G401.6 (cell line): ENCODE results near the gene NTPCR.
"Not testable (repeated sequence)": the region's sequence is repeated elsewhere in the genome, so short reads cannot be mapped to it uniquely, and the experiment has no call there.

ENCODE experiments used
- FAIRE-seq: peaks from 2 replicates; lab custom pipeline; 2012; peaks lifted over from hg19 to GRCh38; lab: Jason Lieb, UNC

Gene NTPCR

DNA sequence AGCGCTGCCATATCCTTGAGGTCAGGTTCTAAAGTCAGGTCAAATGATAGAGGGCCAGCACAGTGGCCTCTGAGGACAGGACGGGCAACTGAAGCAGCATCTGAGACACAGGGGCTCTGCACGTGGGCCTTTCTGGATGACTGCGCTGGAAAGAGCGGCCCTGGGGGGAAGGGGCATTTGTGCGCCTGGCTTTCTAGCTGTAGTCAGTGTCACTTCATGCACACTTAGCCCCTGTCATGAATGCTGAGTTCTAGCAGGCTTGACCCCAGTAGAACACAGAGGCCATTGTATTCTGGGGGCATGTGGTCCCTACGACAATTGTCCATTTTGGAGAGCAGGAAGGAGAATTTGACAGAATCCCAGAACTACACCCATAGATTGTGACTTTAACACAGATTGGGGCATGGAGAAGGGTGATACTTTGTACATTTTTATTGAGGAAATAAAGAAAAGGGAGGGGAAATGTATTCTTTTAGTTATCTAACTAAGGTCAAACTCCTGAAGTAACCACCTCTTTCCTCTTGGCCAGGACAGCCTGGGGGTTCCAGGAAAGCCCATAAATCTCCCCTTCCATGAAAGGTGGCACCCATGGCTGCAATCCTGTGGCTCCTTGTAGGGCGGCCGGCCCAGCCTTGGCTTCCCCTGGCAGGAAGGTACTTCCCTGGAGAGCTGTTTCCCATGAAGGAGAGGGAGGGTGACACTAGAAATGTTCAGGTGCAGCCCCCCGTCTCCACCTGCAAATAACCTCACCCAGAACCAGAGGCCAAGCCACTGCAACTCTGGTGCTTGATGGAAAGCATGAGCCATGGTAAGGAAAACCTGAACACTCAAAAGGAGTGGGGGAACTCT, 34.4 kb downstream of the NTPCR start:
- no peak for FAIRE-seq

- FAIRE-seq = no peak
These were observed 35.6 kb downstream of the NTPCR start for GRCh38 chr1:232985882-232986526.

- FAIRE-seq = no peak
These were observed 36.1 kb downstream of the NTPCR start for GRCh38 chr1:232986527-232986922.

GRCh38 chr1:232987046-232987773, 36.8 kb downstream of the NTPCR start:
- no peak for FAIRE-seq

DNA sequence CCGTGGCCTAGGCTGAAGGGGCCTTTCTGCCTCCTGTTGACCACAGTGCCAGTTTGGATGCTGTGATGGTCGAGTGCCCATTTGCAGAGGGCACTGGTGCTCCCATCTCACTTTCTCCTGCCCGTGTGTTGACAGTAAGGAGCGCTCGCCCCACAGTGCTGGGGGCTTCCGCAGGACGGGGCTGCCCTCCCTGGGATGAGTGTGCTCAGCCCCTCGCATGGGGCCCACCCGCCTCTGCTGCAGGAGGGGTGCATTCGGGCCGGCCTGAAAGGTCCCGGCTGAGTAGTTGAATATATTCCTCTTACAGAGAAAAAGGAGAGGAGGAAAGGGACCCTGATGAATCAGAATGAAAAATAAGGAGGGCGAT, 37.3 kb downstream of the NTPCR start:
- no peak for FAIRE-seq

GRCh38 chr1:232988572-232989040, 38.2 kb downstream of the NTPCR start:
- no peak for FAIRE-seq

- FAIRE-seq = no peak
These were observed 40.0 kb downstream of the NTPCR start for GRCh38 chr1:232990176-232991128.

DNA sequence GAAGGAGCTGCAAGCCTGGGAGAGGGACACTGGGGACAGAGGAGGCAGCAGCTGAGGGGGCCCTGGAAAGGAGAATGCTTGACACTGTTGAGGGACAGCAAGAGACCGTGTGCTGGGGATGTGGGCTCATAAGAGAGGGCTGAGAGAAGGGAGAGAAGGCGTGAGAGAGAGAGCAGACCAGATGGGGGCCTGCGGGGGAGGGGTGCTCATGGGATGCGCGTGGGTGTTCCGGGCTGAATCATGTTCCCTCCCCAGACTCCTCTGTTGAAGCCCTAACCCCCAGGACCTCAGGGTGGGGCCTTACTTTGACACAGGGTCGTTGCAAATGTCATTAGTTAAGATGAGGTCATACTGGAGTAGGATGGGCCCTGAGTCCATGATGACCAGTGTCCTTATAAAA, 40.8 kb downstream of the NTPCR start:
- no peak for FAIRE-seq

DNA sequence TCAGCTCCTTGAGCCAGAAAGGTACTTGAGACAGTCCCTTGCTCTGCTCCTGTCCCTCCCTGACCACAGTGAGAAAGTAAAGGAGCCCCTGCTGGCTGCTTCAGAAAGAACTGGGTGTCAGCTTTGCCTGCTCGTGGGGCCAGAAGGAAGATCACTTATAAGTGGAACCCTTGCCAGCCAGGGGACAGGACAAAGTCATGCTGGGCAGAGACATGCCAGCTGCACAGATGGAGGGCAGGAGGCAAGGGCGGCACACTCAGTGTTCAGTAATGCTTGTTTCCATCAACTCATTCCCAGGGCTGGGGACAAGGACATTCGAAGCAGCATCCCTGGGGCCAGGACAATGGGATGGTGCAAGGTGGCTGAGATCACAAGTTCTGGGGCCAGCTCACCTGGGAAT, 41.8 kb downstream of the NTPCR start:
- no peak for FAIRE-seq

DNA sequence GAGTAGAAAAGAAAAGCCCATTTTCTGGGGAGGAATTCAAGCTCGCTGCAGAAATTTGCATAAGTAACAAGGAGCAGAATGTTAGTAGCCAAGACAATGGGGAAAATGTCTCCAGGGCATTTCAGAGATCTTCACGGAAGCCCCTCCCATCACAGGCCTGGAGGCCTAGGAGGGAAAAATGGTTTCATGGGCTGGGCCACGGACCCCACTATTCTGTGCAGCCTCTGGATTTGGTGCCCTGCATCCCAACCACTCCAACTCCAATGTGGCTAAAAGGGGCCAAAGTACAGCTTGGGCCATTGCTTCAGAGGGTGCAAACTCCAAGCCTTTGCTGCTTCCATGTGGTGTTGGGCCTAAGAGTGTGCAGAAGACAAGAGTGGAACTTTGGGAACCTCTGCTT, 43.1 kb downstream of the NTPCR start:
- no peak for FAIRE-seq

GRCh38 chr1:232995189-232995588, 44.8 kb downstream of the NTPCR start:
- no peak for FAIRE-seq

GRCh38 chr1:232996143-232996542, 45.7 kb downstream of the NTPCR start:
- no peak for FAIRE-seq

GRCh38 chr1:232998138-232998537, 47.7 kb downstream of the NTPCR start:
- no peak for FAIRE-seq

DNA sequence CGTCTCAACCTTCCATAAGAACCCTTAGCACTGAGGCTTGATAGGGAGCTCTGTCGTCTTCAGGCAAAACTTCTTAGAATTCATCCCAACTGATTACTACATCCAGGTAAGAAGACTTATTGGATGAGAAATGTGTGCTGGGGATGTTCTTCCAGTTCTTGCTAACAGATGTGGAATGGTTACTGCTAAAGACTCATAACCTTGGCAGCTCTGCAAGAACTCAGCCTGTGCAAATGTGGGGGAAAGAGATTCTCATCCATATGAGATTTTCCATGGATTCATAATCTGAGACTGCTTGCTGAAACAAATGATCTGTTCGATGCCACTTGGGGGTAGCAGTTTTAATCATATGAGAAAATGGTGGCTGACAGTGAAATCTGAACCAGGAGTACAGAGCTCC, 48.2 kb downstream of the NTPCR start:
- no peak for FAIRE-seq

- no peak for FAIRE-seq
These were observed 49.7 kb downstream of the NTPCR start for GRCh38 chr1:232999956-233000625.

DNA sequence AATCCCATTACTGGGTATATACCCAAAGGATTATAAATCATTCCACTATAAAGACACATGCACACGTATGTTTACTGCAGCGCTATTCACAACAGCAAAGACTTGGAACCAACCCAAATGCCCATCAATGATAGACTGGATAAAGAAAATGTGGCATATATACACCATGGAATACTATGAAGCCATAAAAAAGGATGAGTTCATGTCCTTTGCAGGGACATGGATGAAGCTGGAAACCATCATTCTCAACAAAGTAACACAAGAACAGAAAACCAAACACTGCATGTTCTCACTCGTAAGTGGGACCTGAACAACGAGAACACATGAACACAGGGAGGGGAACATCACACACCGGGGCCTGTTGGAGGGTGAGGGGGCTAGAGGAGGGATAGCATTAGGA, 53.2 kb downstream of the NTPCR start:
- not testable (repeated sequence) for FAIRE-seq

- no peak for FAIRE-seq
These were observed 54.0 kb downstream of the NTPCR start for GRCh38 chr1:233004451-233004850.

- FAIRE-seq = no peak
These were observed 54.7 kb downstream of the NTPCR start for GRCh38 chr1:233005156-233005555.

- FAIRE-seq = no peak
These were observed 55.3 kb downstream of the NTPCR start for GRCh38 chr1:233005703-233006102.

GRCh38 chr1:233006108-233006507, 55.7 kb downstream of the NTPCR start:
- FAIRE-seq = no peak

- no peak for FAIRE-seq
These were observed 56.1 kb downstream of the NTPCR start for GRCh38 chr1:233006541-233006973.
